HepG2 (cell line): Measurements from ENCODE around the gene SP9. TPM values are rescaled to one million over a fixed set of nuclear protein-coding genes. Genes with fewer than 3 reads are reported as not detected.

Experiments used
- ATF7-NPFF ChIP-seq: sonication (generic); formaldehyde crosslinking; IDR thresholded peaks from 2 replicates; pipeline ENCODE4 v1.8.1; 2023; ENCODE audit warnings: mild to moderate bottlenecking, low read depth, missing genetic modification reagents, moderate library complexity
- KDM2A ChIP-seq: sonication (generic); formaldehyde crosslinking; IDR thresholded peaks from 2 replicates; pipeline ENCODE4 v1.4.0; 2020; ENCODE audit warnings: low read depth, missing genetic modification reagents, borderline replicate concordance
- ZNF737 ChIP-seq: sonication (generic); formaldehyde crosslinking; IDR thresholded peaks from 2 replicates; pipeline ENCODE4 v1.5.0; 2020; ENCODE audit warnings: missing genetic modification reagents, mild to moderate bottlenecking, borderline replicate concordance
- ZNF772 ChIP-seq: sonication (generic); formaldehyde crosslinking; IDR thresholded peaks from 2 replicates; pipeline ENCODE4 v1.5.0; 2020; ENCODE audit warnings: mild to moderate bottlenecking, missing genetic modification reagents
- polyA plus RNA-seq, 8 experiments: library from polyadenylated mRNA; depleted of rRNA in 3 of 8; stranded (reverse) in 7 of 8; unstranded in 1 of 8; fragments of >200 nt; fragmentation: Illumina TruSeq in 4 of 8; extraction: Trizol in 4 of 8; gene quantifications; 2 replicates each; pipeline versions ENCODE4 v1.2.1 to v1.2.3, GENCODE V29; 2011 to 2016; ENCODE audit warnings: low read depth in 4 of 8, missing spikeins in 1 of 8, mixed read lengths in 1 of 8; ENCODE audit not compliant: insufficient read depth in 1 of 8
- total RNA-seq, 5 experiments: library from RNA; depleted of rRNA; stranded (reverse); fragments of >200 nt; fragmentation: Illumina TruSeq; extraction: Trizol; gene quantifications; 2 replicates each; pipeline ENCODE4 v1.2.3, GENCODE V29; 2016; ENCODE audit warnings: low read depth in 1 of 5
- TF ChIP-seq, protein P1 (sequence below): IDR thresholded peaks from 2 replicates; pipeline ENCODE4 v1.6.1; 2016; ENCODE audit warnings: low read depth, borderline replicate concordance
- TF ChIP-seq, protein P2 (sequence below), 2 experiments: sonication (generic) in 1 of 2; formaldehyde crosslinking in 1 of 2; IDR thresholded peaks; 2 replicates each; pipeline versions ENCODE4 v1.4.0 to v1.6.1; 2018 to 2020; ENCODE audit warnings: missing genetic modification reagents in 2 of 2, borderline replicate concordance in 1 of 2, low read depth in 1 of 2, mild to moderate bottlenecking in 1 of 2, missing biosample characterization in 1 of 2
- TF ChIP-seq, protein P3 (sequence below): sonication (generic); formaldehyde crosslinking; IDR thresholded peaks from 2 replicates; pipeline ENCODE4 v1.5.1; 2020; ENCODE audit warnings: missing genetic modification reagents, mild to moderate bottlenecking, borderline replicate concordance
- TF ChIP-seq, protein P4 (sequence below): sonication (generic); formaldehyde crosslinking; IDR thresholded peaks from 2 replicates; pipeline ENCODE4 v1.9.0; 2021; ENCODE audit warnings: missing genetic modification reagents, mild to moderate bottlenecking, borderline replicate concordance

The SP9 gene
- total and polyA plus RNA-seq, 2 of the 13 experiments (the other 11 are each of a cell fraction or from before 2014, with no cell fraction given): not detected

DNA sequence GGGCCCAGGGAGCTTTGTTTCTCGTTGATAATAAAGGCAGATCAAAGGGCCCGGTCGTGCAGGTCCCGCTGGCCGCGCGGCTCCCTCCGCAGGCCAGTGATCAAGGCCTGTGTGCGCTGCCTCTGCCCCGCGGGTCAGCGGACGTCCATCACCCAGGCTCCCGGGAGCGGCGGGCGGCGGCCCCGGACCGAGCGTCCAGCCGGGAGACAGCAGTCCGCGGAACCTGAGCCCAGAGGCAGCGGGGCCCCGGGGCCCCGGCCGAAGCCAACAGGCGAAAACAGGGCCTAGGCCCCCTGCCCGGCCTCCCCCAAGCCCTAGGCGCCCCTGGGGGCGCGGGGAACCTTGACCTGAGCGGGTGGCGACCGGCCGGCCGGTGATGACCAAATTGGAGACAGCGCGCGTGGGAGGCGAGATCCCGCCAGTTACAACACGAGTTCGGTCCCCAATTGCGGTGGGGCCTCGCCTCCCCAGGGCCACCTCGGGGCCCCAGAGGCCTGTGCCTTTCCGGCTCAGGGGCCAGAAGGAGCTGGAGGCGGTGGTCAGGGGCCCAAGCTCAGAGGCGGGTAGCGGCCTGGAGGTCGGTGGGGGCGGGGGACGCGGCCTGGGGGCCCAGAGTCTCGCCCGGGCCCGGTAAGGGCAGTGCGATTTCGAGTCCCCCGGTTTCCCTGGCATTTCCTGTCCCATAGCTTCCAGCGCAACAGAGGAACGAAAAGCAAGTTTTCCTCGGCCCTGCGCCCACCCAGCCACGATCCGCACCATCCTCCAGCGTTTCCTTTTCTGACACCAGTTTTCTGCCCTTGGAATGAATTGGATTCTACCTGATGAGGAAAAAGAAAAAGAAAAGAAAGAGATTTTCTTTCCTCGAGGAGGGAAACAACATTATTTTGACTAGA, 5.9 kb downstream of the SP9 start (continued):
- TF ChIP-seq, protein P1, sequence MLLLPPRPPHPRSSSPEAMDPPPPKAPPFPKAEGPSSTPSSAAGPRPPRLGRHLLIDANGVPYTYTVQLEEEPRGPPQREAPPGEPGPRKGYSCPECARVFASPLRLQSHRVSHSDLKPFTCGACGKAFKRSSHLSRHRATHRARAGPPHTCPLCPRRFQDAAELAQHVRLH (CRISPR knock-in tag): no peak
- TF ChIP-seq ATF7-NPFF (CRISPR knock-in tag): 0 out of 2 replicates have a peak, but pooled peaks have one; percentile 20
- TF ChIP-seq ZNF772 (CRISPR knock-in tag): peak; percentile 43; the same call in 1 of the 2 replicates
- TF ChIP-seq, protein P2, sequence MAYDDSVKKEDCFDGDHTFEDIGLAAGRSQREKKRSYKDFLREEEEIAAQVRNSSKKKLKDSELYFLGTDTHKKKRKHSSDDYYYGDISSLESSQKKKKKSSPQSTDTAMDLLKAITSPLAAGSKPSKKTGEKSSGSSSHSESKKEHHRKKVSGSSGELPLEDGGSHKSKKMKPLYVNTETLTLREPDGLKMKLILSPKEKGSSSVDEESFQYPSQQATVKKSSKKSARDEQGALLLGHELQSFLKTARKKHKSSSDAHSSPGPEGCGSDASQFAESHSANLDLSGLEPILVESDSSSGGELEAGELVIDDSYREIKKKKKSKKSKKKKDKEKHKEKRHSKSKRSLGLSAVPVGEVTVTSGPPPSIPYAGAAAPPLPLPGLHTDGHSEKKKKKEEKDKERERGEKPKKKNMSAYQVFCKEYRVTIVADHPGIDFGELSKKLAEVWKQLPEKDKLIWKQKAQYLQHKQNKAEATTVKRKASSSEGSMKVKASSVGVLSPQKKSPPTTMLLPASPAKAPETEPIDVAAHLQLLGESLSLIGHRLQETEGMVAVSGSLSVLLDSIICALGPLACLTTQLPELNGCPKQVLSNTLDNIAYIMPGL (CRISPR knock-in tag; IDR thresholded peaks at IDR 0.05; ENCODE audit: borderline replicate concordance in 1 of 2, low read depth in 1 of 2): peak in 1 of 2 experiments; percentile 76; a peak in 2 of 4 replicates
- TF ChIP-seq, protein P3, sequence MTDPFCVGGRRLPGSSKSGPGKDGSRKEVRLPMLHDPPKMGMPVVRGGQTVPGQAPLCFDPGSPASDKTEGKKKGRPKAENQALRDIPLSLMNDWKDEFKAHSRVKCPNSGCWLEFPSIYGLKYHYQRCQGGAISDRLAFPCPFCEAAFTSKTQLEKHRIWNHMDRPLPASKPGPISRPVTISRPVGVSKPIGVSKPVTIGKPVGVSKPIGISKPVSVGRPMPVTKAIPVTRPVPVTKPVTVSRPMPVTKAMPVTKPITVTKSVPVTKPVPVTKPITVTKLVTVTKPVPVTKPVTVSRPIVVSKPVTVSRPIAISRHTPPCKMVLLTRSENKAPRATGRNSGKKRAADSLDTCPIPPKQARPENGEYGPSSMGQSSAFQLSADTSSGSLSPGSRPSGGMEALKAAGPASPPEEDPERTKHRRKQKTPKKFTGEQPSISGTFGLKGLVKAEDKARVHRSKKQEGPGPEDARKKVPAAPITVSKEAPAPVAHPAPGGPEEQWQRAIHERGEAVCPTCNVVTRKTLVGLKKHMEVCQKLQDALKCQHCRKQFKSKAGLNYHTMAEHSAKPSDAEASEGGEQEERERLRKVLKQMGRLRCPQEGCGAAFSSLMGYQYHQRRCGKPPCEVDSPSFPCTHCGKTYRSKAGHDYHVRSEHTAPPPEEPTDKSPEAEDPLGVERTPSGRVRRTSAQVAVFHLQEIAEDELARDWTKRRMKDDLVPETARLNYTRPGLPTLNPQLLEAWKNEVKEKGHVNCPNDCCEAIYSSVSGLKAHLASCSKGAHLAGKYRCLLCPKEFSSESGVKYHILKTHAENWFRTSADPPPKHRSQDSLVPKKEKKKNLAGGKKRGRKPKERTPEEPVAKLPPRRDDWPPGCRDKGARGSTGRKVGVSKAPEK (CRISPR knock-in tag): no peak
- TF ChIP-seq, protein P4, sequence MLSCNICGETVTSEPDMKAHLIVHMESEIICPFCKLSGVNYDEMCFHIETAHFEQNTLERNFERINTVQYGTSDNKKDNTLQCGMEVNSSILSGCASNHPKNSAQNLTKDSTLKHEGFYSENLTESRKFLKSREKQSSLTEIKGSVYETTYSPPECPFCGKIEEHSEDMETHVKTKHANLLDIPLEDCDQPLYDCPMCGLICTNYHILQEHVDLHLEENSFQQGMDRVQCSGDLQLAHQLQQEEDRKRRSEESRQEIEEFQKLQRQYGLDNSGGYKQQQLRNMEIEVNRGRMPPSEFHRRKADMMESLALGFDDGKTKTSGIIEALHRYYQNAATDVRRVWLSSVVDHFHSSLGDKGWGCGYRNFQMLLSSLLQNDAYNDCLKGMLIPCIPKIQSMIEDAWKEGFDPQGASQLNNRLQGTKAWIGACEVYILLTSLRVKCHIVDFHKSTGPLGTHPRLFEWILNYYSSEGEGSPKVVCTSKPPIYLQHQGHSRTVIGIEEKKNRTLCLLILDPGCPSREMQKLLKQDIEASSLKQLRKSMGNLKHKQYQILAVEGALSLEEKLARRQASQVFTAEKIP (CRISPR knock-in tag): no peak
- TF ChIP-seq ZNF737 (CRISPR knock-in tag): no peak
- TF ChIP-seq KDM2A (CRISPR knock-in tag): peak; percentile 53; the same call in 1 of the 2 replicates
